GM18526 (cell line): ENCODE data around the gene TMEM219.

Source experiments
- POLR2A ChIP-seq: IDR thresholded peaks from 3 replicates; pipeline ENCODE4 v1.6.1; 2011; ENCODE audit not compliant: insufficient read length; ENCODE audit errors: extremely low read depth

The TMEM219 gene

GRCh38 chr16:30009085-30009862 lies 47.4 kb downstream of the TMEM219 start:
- no peak for TF ChIP-seq POLR2A

GRCh38 chr16:30009990-30010843 lies 48.3 kb downstream of the TMEM219 start:
- TF ChIP-seq POLR2A = no peak

GRCh38 chr16:30010844-30011713 lies 49.2 kb downstream of the TMEM219 start, which contains the start of gene DOC2A:
TSS of gene DOC2A (minus strand) at chr16:30011027. CDS start at chr16:30010222, 805 bp downstream.
- TF ChIP-seq POLR2A = no peak

- TF ChIP-seq POLR2A = no peak
These were observed 50.0 kb downstream of the TMEM219 start for GRCh38 chr16:30011714-30012504.

DNA sequence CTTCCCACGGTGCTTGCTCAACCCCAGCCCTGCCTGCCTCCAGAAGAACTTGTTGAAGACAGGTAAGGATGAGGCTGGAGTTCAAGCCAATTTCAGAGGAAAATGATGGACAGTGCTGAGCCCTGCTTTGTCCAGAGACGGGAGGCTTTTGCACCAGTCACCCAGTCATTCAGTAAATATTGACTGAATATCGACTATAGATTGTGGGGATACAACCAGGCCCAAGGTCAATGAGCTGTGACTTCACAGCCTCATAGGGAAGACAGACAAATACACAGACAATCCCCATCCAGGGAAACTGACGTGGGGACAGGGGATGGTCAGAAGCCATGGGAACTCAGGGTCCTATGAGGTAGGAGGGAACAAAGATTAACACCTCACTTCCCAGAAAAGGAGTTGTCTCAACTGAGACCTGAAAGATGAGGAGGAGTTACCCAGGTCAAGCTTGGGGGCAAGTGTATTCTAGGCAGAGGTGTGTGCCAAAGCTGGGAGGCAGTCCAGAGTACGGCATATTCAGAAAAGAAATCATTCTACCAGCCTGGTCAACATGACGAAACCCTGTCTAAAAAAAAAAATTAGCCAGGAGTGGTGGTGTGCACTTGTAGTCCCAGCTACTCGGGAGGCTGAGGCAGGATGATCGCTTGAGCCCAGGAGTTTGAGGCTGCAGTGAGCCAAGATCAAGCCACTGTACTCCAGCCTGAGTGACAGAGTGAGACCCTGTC lies 54.8 kb downstream of the TMEM219 start:
- TF ChIP-seq POLR2A = no peak

DNA sequence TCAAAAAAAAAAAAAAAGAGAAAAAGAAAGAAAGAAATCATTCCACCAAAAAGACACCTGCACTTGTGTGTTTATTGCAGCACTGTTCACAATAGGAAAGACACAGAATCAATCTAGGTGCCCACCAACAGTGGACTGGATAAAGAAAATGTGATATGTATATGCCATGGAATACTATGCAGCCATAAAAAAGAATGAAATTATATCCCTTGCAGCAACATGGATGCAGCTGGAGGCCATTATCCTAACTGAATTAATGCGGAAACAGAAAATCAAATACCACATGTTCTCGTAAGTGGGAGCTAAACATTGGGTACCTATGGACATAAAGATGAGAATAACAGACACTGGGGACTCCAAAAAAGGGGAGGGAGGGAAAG lies 55.4 kb downstream of the TMEM219 start:
- no peak for TF ChIP-seq POLR2A

- TF ChIP-seq POLR2A = no peak
These were observed 56.9 kb downstream of the TMEM219 start for GRCh38 chr16:30018731-30019158.
